Measurements from ENCODE around the gene CTDSP2.
"Not testable (repeated sequence)": the region's sequence is repeated elsewhere in the genome, so short reads cannot be mapped to it uniquely, and the experiment has no call there.

CTDSP2 gene

DNA sequence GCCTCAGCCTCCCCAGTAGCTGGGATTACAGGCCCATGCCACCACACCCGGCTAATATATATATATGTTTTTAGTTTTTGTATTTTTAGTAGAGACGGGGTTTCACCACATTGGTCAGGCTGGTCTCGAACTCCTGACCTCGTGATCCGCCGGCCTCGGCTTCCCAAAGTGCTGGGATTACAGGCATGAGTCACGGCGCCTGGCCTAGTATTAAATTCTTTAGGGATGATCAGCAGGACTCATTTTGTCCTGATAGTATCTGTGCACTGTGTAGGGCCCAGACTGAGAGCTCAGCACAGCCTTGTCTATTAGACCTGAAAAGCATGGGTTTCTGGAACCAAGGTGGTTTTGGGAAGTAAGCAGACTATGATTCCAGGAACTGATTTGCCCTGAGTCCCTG is 34.5 kb upstream of the CTDSP2 start:
- peak; percentile 79 for DNase-seq

DNA sequence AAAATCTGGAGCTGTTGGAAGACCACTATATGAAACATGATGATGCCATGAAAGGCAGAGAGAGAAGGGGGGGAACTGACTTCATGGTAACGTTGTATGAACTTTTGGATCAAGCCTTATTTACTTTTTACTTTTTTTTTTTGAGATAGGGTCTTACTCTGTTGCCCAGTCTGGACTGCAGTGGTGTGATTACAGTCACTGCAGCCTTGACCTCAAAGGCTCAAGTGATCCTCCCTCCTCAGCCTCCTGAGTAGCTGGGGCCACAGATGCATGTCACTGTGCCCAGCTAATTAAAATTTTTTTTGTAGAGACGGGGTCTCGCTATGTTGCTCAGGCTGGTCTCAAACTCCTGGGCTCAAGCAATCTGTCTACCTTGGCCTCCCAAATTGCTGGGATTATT is 31.3 kb upstream of the CTDSP2 start:
- DNase-seq = no peak

GRCh38 chr12:57875753-57876547 is 29.4 kb upstream of the CTDSP2 start:
- DNase-seq = no peak

DNA sequence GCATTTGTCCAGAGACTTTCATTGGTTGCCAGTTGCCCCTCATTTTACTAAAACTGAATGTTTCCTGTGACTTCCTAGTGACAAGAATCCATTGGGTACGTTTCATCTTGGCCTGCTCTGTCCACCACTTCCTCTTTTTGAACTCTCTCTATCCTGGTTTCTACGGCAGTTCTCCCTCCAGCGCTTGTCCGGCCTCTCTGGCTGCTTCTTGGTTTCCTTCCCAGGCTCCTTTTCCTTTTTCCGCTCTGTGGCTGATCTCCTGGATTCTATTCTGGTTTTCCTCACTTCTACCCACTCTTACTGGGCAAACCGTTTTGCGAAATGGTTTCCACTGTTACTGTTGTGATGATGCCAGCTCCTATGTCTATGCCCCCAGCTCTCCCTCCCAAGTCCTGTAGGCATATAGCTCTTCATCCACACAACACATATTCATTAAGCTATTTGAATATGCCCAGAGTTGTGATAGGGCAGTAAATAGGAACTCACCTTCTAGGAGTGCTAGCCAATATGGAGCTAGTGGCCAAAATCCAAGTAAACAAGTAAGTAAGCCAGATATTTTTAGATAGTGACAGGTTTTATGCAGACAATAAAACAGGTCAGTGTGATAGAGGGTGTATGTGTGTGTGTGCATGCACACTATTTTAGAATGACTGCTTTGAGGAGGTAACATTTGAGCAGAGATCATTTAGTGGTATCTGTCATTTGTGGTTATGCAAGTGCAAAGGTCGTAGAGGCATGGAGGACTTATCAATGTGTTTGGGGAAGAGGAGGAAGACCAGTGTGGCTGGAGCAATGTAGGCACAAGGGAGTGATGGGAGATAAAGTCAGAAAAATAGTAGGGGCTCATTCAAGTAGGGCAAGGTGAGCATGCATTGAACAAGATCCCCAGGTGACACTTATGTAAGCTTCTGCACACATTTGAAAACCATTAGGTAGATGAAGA is 27.9 kb upstream of the CTDSP2 start:
- DNase-seq = no peak

- no peak for DNase-seq
Observed at GRCh38 chr12:57872362-57872761, 25.8 kb upstream of the CTDSP2 start.

GRCh38 chr12:57869927-57870318 is 23.4 kb upstream of the CTDSP2 start:
- DNase-seq = no peak

- no peak for DNase-seq
Observed at GRCh38 chr12:57869298-57869926, 22.9 kb upstream of the CTDSP2 start.

DNA sequence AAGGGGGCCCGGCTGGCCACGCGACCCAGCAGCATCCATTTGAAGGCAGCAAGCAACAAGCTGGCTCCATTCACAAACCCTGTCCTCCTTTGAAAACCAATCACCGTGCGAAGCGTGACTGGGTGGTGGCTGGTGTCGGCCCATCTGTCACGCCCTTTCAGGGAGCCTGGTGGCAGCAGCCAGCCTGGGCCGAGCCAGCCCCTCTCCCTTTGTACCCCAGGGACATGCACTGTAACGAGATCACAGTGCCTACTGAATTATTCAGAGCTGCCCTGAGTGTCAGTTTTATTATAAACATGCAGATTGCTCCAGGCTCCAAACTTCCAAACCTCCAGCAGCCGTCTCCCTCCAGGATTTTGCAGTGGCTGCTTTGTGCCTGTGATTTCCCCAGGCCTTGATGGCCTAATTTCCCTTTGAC is 22.3 kb upstream of the CTDSP2 start:
- DNase-seq = no peak

DNA sequence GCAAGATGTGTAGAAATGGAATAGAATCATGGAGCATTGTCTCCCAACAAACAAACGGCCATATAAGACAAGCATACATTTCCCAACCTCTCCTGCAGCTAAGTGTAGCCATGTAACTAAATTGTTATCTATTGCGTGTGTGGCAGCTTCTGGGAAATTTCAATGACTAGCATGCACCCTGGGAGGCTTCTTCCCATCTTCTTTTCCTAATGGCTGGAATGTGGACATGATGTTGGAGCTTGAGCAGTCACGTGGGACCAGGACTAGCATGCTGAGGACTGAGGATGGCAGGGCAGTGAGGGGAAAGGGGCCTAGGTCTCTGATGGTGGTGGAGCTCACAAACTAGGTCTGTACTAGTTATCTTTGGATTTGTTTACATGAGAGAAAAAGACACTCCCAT is 21.7 kb upstream of the CTDSP2 start:
- no peak for DNase-seq

GRCh38 chr12:57866308-57867019 is 19.9 kb upstream of the CTDSP2 start:
- DNase-seq = no peak

DNA sequence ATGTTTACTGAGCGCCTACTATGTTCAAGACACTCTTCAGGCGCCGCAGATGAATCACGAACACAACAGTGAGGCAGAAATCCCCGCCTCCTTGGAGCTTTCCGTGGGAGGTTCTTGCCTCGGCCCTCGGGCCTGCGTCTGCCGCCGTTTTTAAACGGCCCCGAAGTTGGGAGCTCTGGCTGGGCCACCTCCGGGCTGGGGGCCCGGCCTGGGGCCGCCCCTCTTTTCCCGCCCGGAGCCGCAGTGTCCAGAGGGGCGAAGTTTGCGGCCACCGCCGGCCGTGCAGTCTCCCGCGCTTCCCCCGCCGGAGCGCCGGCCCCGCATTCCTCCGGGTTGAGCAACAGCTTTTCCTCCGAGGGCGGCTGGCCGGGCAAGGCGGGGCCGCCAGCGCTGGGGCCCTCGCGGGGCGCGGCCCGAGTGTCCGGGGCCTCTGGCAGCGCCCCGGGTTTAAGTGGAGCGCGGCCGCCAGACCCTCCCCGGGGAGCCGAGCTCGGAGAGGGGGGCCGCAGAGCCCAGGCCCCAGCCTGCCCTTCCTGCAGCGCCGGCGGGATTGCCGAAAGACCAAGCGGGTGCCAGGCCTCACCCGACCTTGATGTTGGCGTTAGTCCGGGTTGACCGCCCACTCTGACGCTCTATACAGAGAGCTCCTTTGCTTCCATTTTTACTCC is 18.7 kb upstream of the CTDSP2 start:
- peak; percentile 84 for DNase-seq

DNA sequence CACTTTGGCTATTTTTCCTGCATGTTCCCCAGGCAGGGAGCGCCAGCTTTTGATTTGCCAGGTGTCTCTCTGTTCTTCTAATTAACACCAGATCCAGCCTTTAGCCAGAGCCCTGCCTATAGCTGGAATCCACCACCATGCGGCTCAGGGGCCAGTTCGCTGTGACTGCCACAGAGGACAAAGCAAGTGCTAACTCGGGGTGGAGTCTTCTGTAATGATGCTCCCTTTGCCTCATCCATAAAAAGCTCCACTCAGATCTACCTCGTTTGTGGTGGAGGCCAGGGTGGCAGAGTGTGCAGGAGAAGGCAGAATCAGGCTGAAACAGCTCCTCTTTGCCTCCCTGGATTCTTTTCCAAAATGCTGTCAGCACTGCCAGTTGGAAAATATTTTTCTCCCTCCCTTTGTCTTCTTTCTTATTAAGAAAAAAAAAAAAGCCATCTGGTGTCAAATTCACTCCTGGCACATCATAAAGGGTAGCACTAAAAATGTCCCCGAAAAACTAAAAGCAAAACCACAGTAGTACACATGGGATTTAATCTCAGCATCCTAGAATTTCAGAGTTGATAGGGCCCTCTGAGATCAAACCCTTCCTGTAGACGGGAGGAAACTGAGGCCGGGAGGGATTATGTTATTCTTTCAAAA is 18.0 kb upstream of the CTDSP2 start:
- peak; percentile 39 for DNase-seq

DNA sequence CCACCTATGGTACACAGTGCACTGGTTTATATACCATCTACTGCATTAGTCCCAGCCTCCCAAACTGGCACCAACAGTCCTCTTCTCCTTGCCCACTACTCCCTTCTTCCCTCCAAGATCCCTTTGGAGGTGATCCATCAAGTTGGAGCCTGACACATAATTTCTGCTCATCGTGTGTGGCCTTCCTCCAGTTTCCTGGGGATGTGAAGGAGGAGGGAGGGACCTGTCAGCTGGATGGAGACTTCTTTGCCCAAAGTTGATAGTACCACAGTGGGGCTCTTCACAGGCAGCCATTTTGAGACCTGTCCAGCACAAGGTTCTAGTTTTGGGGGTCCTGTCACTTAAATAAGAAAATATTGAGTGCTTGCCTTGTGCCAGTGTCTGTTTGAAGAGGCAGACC is 17.1 kb upstream of the CTDSP2 start:
- no peak for DNase-seq

GRCh38 chr12:57861967-57862366 is 15.4 kb upstream of the CTDSP2 start:
- DNase-seq = no peak

DNA sequence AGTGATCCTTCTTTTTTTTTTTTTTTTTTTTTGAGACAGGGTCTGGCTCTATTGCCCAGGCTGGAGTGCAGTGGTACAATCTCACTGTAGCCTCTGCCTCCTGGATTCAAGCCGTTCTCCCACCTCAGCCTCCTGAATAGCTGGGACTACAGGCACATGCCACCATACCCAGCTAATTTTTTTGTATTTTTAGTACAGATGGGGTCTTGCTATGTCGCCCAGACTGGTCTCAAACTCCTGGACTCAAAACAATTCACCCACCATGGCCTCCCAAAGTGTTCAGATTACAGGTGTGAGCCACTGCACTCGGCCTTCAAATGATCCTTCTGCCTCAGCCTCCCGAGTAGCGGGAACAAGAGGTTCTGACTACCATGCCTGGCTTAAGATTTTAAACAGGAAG is 14.4 kb upstream of the CTDSP2 start:
- not testable (repeated sequence) for DNase-seq

DNA sequence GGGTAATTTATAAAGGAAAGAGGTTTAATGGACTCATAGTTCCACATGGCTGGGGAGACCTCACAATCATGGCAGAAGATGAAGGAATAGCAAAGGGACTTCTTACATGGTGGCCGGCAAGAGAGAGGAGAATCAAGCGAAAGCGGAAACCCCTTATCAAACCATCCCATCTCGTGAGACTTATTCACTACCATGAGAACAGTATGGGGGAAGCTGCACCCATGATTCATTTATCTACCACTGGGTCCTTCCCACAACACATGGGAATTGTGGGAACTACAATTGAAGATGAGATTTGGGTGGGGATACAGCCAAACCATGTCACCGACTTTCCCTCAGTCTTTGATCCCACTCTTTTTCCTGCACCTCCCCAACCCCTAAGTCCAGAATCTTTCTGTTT is 12.6 kb upstream of the CTDSP2 start:
- DNase-seq = no peak

GRCh38 chr12:57858123-57858522 is 11.6 kb upstream of the CTDSP2 start:
- not testable (repeated sequence) for DNase-seq

- no peak for DNase-seq
Observed at GRCh38 chr12:57854965-57855364, 8.4 kb upstream of the CTDSP2 start.

DNA sequence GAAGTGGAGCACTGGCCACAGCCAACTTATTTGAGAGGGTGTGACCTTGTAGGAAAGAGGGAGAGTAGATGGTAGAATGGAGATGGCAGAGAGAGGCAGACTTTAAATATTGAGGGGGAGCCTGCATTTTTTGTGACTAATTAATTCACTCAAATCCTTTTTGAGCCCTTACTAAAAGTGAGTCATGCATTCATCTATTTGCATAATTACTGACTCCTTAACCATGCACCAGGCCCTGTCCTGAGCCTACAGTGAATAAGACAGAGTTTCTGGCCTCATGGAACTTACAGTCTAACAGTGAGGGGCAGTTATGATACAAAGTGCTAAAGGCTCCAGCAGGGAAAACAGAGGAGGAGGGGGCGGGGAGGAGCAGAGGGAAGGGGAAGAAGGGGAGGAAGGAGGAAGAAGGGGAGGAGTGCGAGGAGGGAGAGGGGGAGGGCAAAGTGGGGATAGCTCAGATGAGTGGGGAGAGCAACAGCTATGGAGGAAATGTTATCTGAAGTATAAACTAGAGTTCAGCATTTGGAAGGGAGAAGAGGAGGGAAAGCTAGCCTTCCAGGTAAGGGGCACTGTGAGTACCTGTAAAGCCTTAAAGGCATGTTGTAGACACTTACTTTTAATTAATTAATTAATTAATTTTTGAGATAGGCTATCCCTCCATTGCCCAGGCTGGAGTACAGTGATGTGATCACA is 7.5 kb upstream of the CTDSP2 start:
- no peak for DNase-seq

GRCh38 chr12:57852620-57853500 is 6.3 kb upstream of the CTDSP2 start:
- no peak for DNase-seq

Data from EL (cell line).